Activated CD4-positive, alpha-beta T cell treated with anti-CD3 and anti-CD28 coated beads, Interleukin-2, amount 50 U/mL, for 16 hours (primary cell): Measurements from ENCODE around the gene FBXL17.
"Not testable (repeated sequence)": the region's sequence is repeated elsewhere in the genome, so short reads cannot be mapped to it uniquely, and the experiment has no call there.

Source experiments
- DNase-seq: peaks from one replicate; pipeline ENCODE4 v3.0.0-alpha.2; 2020

The FBXL17 gene

GRCh38 chr5:108381954-108382783 lies at the start of gene FBXL17:
Gene FBXL17 (minus strand): TSS chr5:108382098.
- peak; percentile 93 for DNase-seq

DNA sequence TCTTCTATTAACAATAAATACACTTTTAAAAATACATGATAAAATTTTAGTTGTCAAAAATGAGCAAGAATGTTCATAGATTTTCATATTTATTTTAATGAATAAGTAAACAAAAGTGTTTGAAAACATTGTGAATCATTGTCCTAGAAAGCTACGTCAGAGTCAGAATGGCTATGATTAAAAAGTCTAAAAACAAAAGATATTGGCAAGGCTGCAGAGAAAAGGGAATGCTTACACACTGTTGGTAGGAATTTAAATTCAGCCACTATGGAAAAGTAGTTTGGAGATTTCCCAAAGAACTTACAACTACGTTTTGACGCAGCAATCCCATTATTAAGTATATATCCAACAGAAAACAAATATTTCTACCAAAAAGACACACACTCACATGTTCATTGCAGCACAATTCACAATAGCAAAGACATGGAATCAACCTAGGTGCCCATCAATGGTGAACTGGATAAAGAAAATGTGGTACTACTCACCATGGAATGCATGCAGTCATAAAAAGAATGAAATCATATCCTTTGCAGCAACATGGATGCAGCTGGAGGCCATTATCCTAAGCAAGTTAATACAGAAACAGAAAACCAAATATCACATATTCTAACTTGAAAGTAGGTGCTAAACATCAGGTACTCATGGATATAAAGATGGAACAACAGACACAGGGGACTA lies 49.2 kb upstream of the FBXL17 start:
- DNase-seq = no peak

DNA sequence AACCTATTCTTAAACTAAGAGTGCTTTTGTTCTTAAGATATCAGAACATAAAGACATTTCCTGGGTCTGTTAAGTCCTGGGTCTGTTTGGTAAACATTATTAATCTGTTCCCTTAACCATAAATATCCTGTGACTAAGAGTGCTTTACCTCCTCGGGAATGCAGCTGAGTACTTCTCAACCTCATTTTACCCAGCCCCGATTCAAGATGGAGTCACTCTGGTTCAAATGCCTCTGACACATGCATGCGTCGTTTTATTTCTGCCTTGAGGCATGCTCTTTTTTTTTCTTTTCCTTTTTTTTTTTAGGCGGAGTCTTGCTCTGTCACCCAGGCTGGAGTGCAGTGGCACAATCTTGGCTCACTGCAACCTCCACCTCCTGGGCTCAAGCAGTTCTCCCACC lies 39.8 kb upstream of the FBXL17 start:
- DNase-seq = no peak

DNA sequence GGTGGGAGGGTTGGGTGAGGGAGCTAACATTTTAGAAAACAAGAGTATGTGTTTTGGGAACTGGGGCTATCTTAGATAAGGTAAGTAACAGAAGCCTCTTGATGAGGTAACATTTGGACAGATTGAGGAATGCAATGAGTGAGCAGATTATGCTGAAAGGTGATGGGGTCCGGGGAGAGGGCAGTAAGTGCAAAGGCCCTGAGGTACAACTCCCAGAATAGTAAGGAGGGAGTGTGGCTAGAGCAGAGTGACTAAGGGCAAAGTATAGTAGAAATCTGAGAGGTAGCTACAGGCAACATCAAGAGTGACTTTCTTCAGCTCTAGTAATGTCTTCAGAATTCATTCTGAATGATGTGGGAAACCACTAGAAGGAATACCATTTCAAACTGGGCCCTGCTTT lies 38.9 kb upstream of the FBXL17 start:
- no peak for DNase-seq

- no peak for DNase-seq
Measured at GRCh38 chr5:108420158-108420557, 38.3 kb upstream of the FBXL17 start.

GRCh38 chr5:108418197-108418596 lies 36.3 kb upstream of the FBXL17 start:
- DNase-seq = no peak

GRCh38 chr5:108417166-108417670 lies 35.3 kb upstream of the FBXL17 start:
- no peak for DNase-seq

GRCh38 chr5:108415726-108416125 lies 33.8 kb upstream of the FBXL17 start:
- no peak for DNase-seq

- DNase-seq = no peak
Measured at GRCh38 chr5:108409786-108410185, 27.9 kb upstream of the FBXL17 start.

GRCh38 chr5:108405201-108405600 lies 23.3 kb upstream of the FBXL17 start:
- not testable (repeated sequence) for DNase-seq

- DNase-seq = no peak
Measured at GRCh38 chr5:108398964-108399363, 17.1 kb upstream of the FBXL17 start.

GRCh38 chr5:108396837-108397236 lies 14.9 kb upstream of the FBXL17 start:
- DNase-seq = not testable (repeated sequence)

DNA sequence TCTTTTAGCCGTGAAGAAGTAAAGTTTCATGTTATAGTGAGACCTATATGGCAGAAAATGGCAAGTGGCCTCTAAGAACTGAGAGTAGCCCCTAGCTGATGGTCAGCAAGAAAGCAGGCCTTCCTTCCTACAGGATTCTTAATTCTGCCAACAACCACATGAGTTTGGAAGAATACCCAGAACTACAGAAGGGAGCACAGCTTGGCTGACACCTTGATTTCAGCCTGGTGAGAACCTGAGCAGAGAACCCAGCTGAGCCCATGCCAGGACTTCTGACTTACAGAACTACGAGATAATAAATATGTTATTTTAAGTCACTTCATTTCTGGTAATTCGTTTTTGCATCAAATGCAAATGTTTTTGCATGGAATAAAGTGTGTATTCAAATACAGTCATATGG lies 5.9 kb upstream of the FBXL17 start:
- DNase-seq = no peak

DNA sequence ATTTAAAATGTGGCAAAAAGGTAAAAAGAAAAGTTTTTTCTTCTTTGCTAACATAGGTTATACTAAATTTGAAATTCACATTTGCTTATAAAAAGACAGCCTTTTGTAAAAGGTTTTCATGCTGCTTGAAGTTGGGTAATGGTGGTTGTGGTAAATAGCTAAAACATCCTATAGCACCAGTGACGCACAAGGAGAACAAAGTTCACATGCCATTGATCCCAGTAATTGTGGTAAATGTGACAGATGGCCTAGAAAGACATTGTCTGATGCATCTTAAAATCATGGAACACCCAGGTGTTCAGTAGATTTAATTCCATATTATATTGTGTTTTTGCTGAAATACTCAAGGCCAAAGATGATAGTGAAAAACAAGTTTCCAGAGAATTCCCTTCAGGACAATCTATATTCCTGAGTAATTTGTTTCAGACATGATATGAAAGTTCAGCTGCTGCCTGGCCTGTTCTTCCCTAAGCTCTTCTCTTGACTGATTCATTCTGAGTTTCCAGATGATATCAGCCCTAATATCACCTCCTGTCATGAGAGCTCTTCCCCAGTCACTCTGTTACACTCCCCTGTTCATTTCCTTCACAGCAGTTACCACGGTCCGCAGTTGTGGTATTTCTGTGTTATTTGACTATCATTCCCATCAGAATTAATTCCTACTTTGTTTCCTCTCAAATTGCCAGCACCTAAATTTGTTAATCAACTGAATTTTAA lies 4.6 kb upstream of the FBXL17 start:
- DNase-seq = no peak

GRCh38 chr5:108384741-108385140 lies 2.8 kb upstream of the FBXL17 start:
- DNase-seq = no peak

DNA sequence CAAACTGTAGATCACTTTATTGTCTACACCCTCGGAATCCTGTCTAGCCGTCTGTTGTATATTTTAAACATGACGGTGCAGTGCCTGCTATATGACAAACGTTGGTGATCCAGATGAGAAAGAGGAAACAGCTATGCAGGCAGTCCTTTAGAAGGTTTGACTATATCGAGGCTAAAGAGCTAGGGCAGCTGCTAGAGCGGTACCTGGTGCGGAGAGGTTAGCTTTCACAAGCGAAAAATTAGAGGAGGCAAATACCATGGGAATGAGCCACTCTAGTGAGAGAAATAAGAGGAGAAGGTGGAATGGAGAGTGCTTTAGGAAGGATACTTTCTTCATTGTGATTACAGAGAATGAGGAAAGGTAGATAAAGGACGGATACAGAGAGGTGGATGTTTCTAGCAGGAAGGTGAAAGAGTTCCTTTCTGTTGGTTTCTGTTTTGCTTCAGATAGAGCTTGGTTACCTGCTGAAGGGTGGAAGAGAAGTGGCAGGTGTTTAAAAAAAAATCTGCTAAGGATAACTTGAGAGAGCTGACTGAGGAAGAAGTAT lies 959 bp upstream of the FBXL17 start:
- peak; percentile 17 for DNase-seq

GRCh38 chr5:108381350-108381953 lies 446 bp downstream of the FBXL17 start:
- peak; percentile 73 for DNase-seq

GRCh38 chr5:108380531-108381349 lies 1.2 kb downstream of the FBXL17 start:
- DNase-seq = peak; percentile 28

DNA sequence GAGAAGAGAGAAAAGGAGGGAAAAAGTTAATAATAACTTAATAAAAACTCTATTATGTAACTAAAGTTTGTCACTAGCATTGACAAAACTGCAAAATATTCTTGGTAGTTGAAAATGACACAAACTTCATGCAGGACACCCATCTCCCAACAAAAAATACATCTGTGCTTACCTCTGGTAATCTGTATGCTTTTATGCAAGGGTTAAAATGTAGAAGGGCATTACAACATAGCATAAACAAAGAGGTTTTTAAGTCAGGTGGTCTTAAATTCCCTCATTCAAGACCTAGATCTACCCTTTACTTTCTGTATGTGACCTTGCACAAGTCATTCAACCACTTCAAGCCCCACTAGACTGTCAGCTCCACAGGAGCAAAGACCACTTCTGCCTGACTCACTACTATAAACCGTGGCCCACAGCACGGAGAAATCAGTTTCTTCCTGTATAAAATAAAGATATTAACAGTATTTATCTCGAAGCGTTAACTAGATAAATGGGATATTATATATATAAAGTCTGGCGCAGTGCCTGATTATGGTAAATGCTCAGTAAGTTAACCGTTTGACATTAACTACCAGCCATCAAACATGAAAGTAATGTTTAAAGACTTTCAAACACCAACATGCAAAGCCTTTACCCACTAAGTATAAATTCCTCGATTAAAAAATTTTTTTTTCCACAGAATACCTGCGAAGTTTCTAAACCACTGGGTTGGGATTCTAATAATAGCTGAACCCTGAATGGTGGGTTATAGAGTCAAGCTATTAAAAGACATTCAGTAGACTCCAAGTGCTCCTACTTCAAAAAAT lies 2.0 kb downstream of the FBXL17 start:
- no peak for DNase-seq

DNA sequence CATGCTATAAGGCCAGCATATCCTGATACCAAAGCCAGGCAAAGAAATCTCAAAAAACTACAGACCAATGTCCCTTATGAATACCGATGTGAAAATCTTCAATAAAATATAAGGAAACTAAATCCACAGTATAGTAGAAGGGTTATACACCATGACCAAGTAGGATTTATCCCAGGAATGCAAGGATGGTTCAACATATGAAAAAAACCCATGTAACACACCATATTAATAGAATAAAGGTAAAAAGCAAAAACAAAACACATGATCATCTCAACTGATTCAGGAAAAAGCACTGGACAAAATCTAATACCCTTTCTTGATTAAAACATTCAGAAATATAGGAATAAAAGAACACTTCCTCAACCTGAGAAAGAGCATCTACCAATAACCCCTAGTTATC lies 6.1 kb downstream of the FBXL17 start:
- no peak for DNase-seq

DNA sequence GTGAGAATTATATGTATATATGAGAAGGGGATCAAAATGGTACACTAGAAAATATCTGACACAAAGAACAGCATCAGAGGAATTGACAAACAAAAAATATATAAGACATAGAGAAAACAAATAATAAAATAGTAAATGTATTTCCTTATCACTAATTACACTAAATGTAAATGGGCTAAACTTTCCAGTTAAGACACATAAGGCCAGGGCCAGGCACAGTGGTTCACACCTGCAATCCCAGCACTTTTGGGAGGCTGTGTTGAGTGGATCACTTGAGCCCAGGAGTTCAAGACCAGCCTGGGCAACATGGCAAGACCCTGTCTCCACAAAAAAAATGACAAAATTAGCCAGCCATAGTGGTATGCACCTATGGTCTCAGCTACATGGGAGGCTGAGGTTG lies 8.5 kb downstream of the FBXL17 start:
- DNase-seq = no peak
